Liver (tissue), 9 donors: ENCODE measurements around the gene B4GALT5. TPM values are rescaled to one million over a fixed set of nuclear protein-coding genes. Genes with fewer than 3 reads are reported as not detected.

Source experiments
- DNase-seq: peaks from one replicate; pipeline ENCODE4 v3.0.0-alpha.2; 2017; ENCODE audit warnings: low spot score
- H3K27ac ChIP-seq, 2 donors: one replicate each; pipeline ENCODE4 v1.7.0; 2013; ENCODE audit warnings: inconsistent platforms in 2 of 2, low read length in 2 of 2, control low read depth in 1 of 2, low read depth in 1 of 2, mild to moderate bottlenecking in 1 of 2
- H3K27me3 ChIP-seq, 4 donors: one replicate each; pipeline versions ENCODE4 v1.6.1 to v1.7.0; 2013; ENCODE audit warnings: low read length in 3 of 4, inconsistent platforms in 1 of 4, mild to moderate bottlenecking in 1 of 4, moderate library complexity in 1 of 4; ENCODE audit not compliant: control insufficient read depth in 4 of 4, insufficient read depth in 4 of 4
- H3K36me3 ChIP-seq, 4 donors: one replicate each; pipeline versions ENCODE4 v1.6.1 to v1.7.0; 2013; ENCODE audit warnings: low read length in 3 of 4, mild to moderate bottlenecking in 3 of 4, low read depth in 1 of 4, moderate library complexity in 1 of 4; ENCODE audit not compliant: control insufficient read depth in 4 of 4, insufficient read depth in 3 of 4
- H3K4me1 ChIP-seq, 4 donors: one replicate each; pipeline versions ENCODE4 v1.6.1 to v1.7.0; 2013; ENCODE audit warnings: low read length in 3 of 4, mild to moderate bottlenecking in 3 of 4, moderate library complexity in 1 of 4; ENCODE audit not compliant: control insufficient read depth in 4 of 4, insufficient read depth in 4 of 4
- H3K4me3 ChIP-seq, 3 donors: one replicate each; pipeline versions ENCODE4 v1.6.1 to v1.7.0; 2013; ENCODE audit warnings: low read length in 3 of 3, control low read depth in 1 of 3, low read depth in 1 of 3, mild to moderate bottlenecking in 1 of 3
- H3K9ac ChIP-seq, 2 donors: one replicate each; pipeline ENCODE4 v1.7.0; 2013; ENCODE audit warnings: low read length in 2 of 2, mild to moderate bottlenecking in 2 of 2, moderate library complexity in 2 of 2, control low read depth in 1 of 2, low read depth in 1 of 2
- H3K9me3 ChIP-seq, 4 donors: one replicate each; pipeline versions ENCODE4 v1.6.1 to v1.7.0; 2013; ENCODE audit warnings: low read length in 3 of 4; ENCODE audit not compliant: control insufficient read depth in 4 of 4
- EGR1 ChIP-seq, 2 donors: IDR thresholded peaks; 2 replicates each; pipeline ENCODE4 v1.6.1; 2016 to 2018; ENCODE audit warnings: antibody characterized with exemption in 2 of 2, low read depth in 2 of 2
- HNF4A ChIP-seq, 2 donors: conservative IDR thresholded peaks; 2 replicates each; pipeline ENCODE4 v1.6.1; 2016; ENCODE audit warnings: antibody characterized with exemption in 2 of 2, mild to moderate bottlenecking in 2 of 2
- HNF4G ChIP-seq: IDR thresholded peaks from 2 replicates; pipeline ENCODE4 v1.6.1; 2016; ENCODE audit warnings: antibody characterized with exemption
- JUND ChIP-seq, 2 donors: IDR thresholded peaks; 2 replicates each; pipeline ENCODE4 v1.6.1; 2016; ENCODE audit warnings: antibody characterized with exemption in 2 of 2
- NR2F2 ChIP-seq: IDR thresholded peaks from 2 replicates; pipeline ENCODE4 v1.6.1; 2016; ENCODE audit warnings: antibody characterized with exemption
- RXRA ChIP-seq, 2 donors: IDR thresholded peaks; 2 replicates each; pipeline ENCODE4 v1.6.1; 2017 to 2018; ENCODE audit warnings: antibody characterized with exemption in 2 of 2, mild to moderate bottlenecking in 1 of 2
- SP1 ChIP-seq: IDR thresholded peaks from 2 replicates; pipeline ENCODE4 v1.6.1; 2018; ENCODE audit warnings: antibody characterized with exemption, mild to moderate bottlenecking
- TAF1 ChIP-seq: conservative IDR thresholded peaks from 2 replicates; pipeline ENCODE4 v1.6.1; 2016; ENCODE audit warnings: antibody characterized with exemption, mild to moderate bottlenecking
- WGBS: extraction: QIAGEN DNeasy Blood & Tissue Kit; methylation state at CpG from one replicate; pipeline ENCODE4 v1.1.7; 2013; 5-methylcytosine and 5-hydroxymethylcytosine counted together
- polyA plus RNA-seq, 2 donors: library from polyadenylated mRNA; stranded (reverse) in 1 of 2; unstranded in 1 of 2; fragments of 200-250 nt in 1 of 2; fragments of >200 nt in 1 of 2; fragmentation: Nextera tagmentation in 1 of 2; extraction: Ambion mirVana in 1 of 2; gene quantifications; one replicate each; pipeline versions ENCODE4 v1.2.1 to v1.2.3, GENCODE V29; 2013 to 2015
- total RNA-seq, 2 donors: library from RNA; depleted of rRNA; stranded (reverse); fragments of >200 nt; gene quantifications; one replicate each; pipeline ENCODE4 v1.2.3, GENCODE V29; 2014
- TF ChIP-seq, protein P1 (sequence below): IDR thresholded peaks from 2 replicates; pipeline ENCODE4 v1.6.1; 2016; ENCODE audit warnings: antibody characterized with exemption
- TF ChIP-seq, protein P2 (sequence below): IDR thresholded peaks from 2 replicates; pipeline ENCODE4 v1.6.1; 2016; ENCODE audit warnings: antibody characterized with exemption
- TF ChIP-seq, protein P3 (sequence below): IDR thresholded peaks from 2 replicates; pipeline ENCODE4 v1.6.1; 2016; ENCODE audit warnings: antibody characterized with exemption, mild to moderate bottlenecking
- donor health status: healthy.
- donor health status: healthy.
- donor health status: healthy.
- donor health status: healthy.
- donor health status: healthy.

B4GALT5 gene
- total and polyA plus RNA-seq, 4 donors, result 2.0 to 28.2 (median 14.4) TPM

DNA sequence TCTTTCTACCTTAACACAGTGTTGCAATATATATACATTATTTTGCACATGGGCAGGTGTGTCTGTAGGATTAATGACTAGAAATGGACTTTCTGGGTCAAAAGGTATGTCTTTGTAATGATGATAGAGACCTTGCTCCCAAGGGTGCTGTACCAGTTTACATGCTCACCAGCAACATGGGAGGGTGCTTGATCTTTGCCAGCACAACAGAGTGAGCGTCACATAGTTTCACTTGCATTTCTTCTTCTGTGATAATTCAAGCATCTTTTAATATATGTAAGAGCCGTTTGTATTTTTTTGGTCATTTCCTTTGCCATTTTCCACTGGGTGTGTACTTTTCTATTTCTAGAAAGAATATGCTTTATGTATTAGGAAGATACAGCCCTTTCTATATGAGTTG lies 23.6 kb upstream of the B4GALT5 start:
- TF ChIP-seq RXRA (IDR thresholded peaks at IDR 0.05), result no peak
- TF ChIP-seq, protein P1, sequence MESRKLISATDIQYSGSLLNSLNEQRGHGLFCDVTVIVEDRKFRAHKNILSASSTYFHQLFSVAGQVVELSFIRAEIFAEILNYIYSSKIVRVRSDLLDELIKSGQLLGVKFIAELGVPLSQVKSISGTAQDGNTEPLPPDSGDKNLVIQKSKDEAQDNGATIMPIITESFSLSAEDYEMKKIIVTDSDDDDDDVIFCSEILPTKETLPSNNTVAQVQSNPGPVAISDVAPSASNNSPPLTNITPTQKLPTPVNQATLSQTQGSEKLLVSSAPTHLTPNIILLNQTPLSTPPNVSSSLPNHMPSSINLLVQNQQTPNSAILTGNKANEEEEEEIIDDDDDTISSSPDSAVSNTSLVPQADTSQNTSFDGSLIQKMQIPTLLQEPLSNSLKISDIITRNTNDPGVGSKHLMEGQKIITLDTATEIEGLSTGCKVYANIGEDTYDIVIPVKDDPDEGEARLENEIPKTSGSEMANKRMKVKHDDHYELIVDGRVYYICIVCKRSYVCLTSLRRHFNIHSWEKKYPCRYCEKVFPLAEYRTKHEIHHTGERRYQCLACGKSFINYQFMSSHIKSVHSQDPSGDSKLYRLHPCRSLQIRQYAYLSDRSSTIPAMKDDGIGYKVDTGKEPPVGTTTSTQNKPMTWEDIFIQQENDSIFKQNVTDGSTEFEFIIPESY, result no peak

DNA sequence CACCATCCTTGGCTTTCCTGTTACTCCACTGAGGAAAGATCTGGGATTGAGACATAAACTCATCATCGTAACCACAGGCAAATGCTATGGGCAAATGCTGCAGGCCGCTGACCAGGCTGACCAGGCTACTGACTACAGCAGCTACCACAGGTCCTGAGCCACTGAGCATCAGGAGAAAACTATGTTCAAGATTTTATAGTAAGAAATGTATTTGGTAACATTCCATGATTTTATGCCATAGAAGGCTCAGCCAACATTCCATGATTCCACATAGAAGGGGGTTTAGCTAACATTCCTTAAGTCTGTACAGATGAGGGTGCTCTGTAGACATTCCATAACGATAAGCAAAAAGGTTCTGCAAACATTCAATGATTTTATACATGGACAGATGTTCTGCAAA lies 16.1 kb upstream of the B4GALT5 start:
- peaks cover 0 to 1% (median 0%) of the 10 kb centered on the region in 4 donors for H3K4me1 ChIP-seq
- TF ChIP-seq, protein P2, sequence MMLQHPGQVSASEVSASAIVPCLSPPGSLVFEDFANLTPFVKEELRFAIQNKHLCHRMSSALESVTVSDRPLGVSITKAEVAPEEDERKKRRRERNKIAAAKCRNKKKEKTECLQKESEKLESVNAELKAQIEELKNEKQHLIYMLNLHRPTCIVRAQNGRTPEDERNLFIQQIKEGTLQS, result no peak
- TF ChIP-seq EGR1 (IDR thresholded peaks at IDR 0.05; ENCODE audit: low read depth in 2 of 2) (no peak), JUND (IDR thresholded peaks at IDR 0.05) (no peak), TAF1 (no peak), HNF4G (no peak), SP1 (no peak), HNF4A (conservative IDR thresholded peaks at IDR 0.05) (no peak), NR2F2 (no peak)
- TF ChIP-seq, protein P3, sequence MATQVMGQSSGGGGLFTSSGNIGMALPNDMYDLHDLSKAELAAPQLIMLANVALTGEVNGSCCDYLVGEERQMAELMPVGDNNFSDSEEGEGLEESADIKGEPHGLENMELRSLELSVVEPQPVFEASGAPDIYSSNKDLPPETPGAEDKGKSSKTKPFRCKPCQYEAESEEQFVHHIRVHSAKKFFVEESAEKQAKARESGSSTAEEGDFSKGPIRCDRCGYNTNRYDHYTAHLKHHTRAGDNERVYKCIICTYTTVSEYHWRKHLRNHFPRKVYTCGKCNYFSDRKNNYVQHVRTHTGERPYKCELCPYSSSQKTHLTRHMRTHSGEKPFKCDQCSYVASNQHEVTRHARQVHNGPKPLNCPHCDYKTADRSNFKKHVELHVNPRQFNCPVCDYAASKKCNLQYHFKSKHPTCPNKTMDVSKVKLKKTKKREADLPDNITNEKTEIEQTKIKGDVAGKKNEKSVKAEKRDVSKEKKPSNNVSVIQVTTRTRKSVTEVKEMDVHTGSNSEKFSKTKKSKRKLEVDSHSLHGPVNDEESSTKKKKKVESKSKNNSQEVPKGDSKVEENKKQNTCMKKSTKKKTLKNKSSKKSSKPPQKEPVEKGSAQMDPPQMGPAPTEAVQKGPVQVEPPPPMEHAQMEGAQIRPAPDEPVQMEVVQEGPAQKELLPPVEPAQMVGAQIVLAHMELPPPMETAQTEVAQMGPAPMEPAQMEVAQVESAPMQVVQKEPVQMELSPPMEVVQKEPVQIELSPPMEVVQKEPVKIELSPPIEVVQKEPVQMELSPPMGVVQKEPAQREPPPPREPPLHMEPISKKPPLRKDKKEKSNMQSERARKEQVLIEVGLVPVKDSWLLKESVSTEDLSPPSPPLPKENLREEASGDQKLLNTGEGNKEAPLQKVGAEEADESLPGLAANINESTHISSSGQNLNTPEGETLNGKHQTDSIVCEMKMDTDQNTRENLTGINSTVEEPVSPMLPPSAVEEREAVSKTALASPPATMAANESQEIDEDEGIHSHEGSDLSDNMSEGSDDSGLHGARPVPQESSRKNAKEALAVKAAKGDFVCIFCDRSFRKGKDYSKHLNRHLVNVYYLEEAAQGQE, result no peak
- DNase-seq, result no peak
- 91% methylated on average over 3 of the region's 3 CpGs for WGBS
- no peak overlapping the region for H3K4me3 ChIP-seq
- H3K36me3 ChIP-seq, result no peaks in the 10 kb centered on the region
- H3K9me3 ChIP-seq, result no peaks in the 10 kb centered on the region
- H3K9ac ChIP-seq, result no peak overlapping the region
- no peaks in the 10 kb centered on the region for H3K27me3 ChIP-seq
- H3K27ac ChIP-seq, result no peak overlapping the region

More for the DNA sequence above, 23.6 kb upstream of the B4GALT5 start:
- Histone ChIP-seq H3K4me1 (no peaks in the 10 kb centered on the region), H3K27ac (no peak overlapping the region), H3K36me3 (no peaks in the 10 kb centered on the region), H3K9ac (no peak overlapping the region), H3K9me3 (no peaks in the 10 kb centered on the region), H3K27me3 (no peaks in the 10 kb centered on the region), H3K4me3 (no peak overlapping the region)
- WGBS, result 76% methylated on average over 2 of the region's 2 CpGs
- no peak for DNase-seq
